ENCODE results near the gene ADCY1.

ADCY1 gene

GRCh38 chr7:45626441-45627430 is 52.6 kb downstream of the ADCY1 start:
- DNase-seq (ENCODE audit: low read depth, low spot score) = no peak
- H3K4me3 ChIP-seq (ENCODE audit: insufficient read length, low read depth) = no peak overlapping the region
- 0 out of 2 replicates have a peak, but pooled peaks cover 6% of the 10 kb centered on the region for H3K9me3 ChIP-seq (ENCODE audit: insufficient read depth, low read length)
- no peaks in the 10 kb centered on the region for H3K36me3 ChIP-seq (ENCODE audit: insufficient read depth, insufficient read length, low read length)
- H3K9ac ChIP-seq (ENCODE audit: insufficient read length, low read depth) = no peak overlapping the region
- no peaks in the 10 kb centered on the region for H3K4me1 ChIP-seq (ENCODE audit: insufficient read depth, insufficient read length)
- H3K27me3 ChIP-seq (ENCODE audit: insufficient read depth, insufficient read length) = no peaks in the 10 kb centered on the region
- no peak for TF ChIP-seq YY1 (IDR thresholded peaks at IDR 0.05; ENCODE audit: insufficient read depth, insufficient read length)

- H3K27me3 ChIP-seq (ENCODE audit: insufficient read depth, insufficient read length) = no peaks in the 10 kb centered on the region
- no peak for DNase-seq (ENCODE audit: low read depth, low spot score)
- no peak overlapping the region for H3K4me3 ChIP-seq (ENCODE audit: insufficient read length, low read depth)
- no peaks in the 10 kb centered on the region for H3K4me1 ChIP-seq (ENCODE audit: insufficient read depth, insufficient read length)
- no peak overlapping the region for H3K9ac ChIP-seq (ENCODE audit: insufficient read length, low read depth)
- no peaks in the 10 kb centered on the region for H3K36me3 ChIP-seq (ENCODE audit: insufficient read depth, insufficient read length, low read length)
- TF ChIP-seq SUZ12 (IDR thresholded peaks at IDR 0.05; ENCODE audit: extremely low read depth, insufficient read depth, insufficient read length) = no peak
- 0 out of 2 replicates have a peak, but pooled peaks cover 6% of the 10 kb centered on the region for H3K9me3 ChIP-seq (ENCODE audit: insufficient read depth, low read length)
Observed at GRCh38 chr7:45627691-45628456, 53.7 kb downstream of the ADCY1 start.

- no peak overlapping the region for H3K4me3 ChIP-seq (ENCODE audit: insufficient read length, low read depth)
- H3K9ac ChIP-seq (ENCODE audit: insufficient read length, low read depth) = no peak overlapping the region
- H3K36me3 ChIP-seq (ENCODE audit: insufficient read depth, insufficient read length, low read length) = no peaks in the 10 kb centered on the region
- no peaks in the 10 kb centered on the region for H3K27me3 ChIP-seq (ENCODE audit: insufficient read depth, insufficient read length)
- H3K4me1 ChIP-seq (ENCODE audit: insufficient read depth, insufficient read length) = no peaks in the 10 kb centered on the region
- TF ChIP-seq SUZ12 (IDR thresholded peaks at IDR 0.05; ENCODE audit: extremely low read depth, insufficient read depth, insufficient read length) (no peak), YY1 (IDR thresholded peaks at IDR 0.05; ENCODE audit: insufficient read depth, insufficient read length) (no peak), ZNF274 (IDR thresholded peaks at IDR 0.05; ENCODE audit: low read depth, low read length) (no peak)
- H3K9me3 ChIP-seq (ENCODE audit: insufficient read depth, low read length) = 0 out of 2 replicates have a peak, but pooled peaks cover 6% of the 10 kb centered on the region
- DNase-seq (ENCODE audit: low read depth, low spot score) = no peak
Observed at GRCh38 chr7:45631569-45631968, 57.4 kb downstream of the ADCY1 start.

- no peak for DNase-seq (ENCODE audit: low read depth, low spot score)
- Histone ChIP-seq H3K9ac (ENCODE audit: insufficient read length, low read depth) (no peak overlapping the region), H3K9me3 (ENCODE audit: insufficient read depth, low read length) (no peaks in the 10 kb centered on the region), H3K4me1 (ENCODE audit: insufficient read depth, insufficient read length) (no peaks in the 10 kb centered on the region), H3K36me3 (ENCODE audit: insufficient read depth, insufficient read length, low read length) (no peaks in the 10 kb centered on the region), H3K4me3 (ENCODE audit: insufficient read length, low read depth) (no peak overlapping the region), H3K27me3 (ENCODE audit: insufficient read depth, insufficient read length) (no peaks in the 10 kb centered on the region)
- TF ChIP-seq YY1 (IDR thresholded peaks at IDR 0.05; ENCODE audit: insufficient read depth, insufficient read length) = no peak
Observed at GRCh38 chr7:45636733-45637132, 62.6 kb downstream of the ADCY1 start.

- H3K27me3 ChIP-seq (ENCODE audit: insufficient read depth, insufficient read length) = no peaks in the 10 kb centered on the region
- no peak overlapping the region for H3K9ac ChIP-seq (ENCODE audit: insufficient read length, low read depth)
- no peak overlapping the region for H3K4me3 ChIP-seq (ENCODE audit: insufficient read length, low read depth)
- H3K9me3 ChIP-seq (ENCODE audit: insufficient read depth, low read length) = no peaks in the 10 kb centered on the region
- no peaks in the 10 kb centered on the region for H3K4me1 ChIP-seq (ENCODE audit: insufficient read depth, insufficient read length)
- H3K36me3 ChIP-seq (ENCODE audit: insufficient read depth, insufficient read length, low read length) = no peaks in the 10 kb centered on the region
- TF ChIP-seq YY1 (IDR thresholded peaks at IDR 0.05; ENCODE audit: insufficient read depth, insufficient read length) = no peak
- no peak for TF ChIP-seq SUZ12 (IDR thresholded peaks at IDR 0.05; ENCODE audit: extremely low read depth, insufficient read depth, insufficient read length)
- no peak for TF ChIP-seq ZNF274 (IDR thresholded peaks at IDR 0.05; ENCODE audit: low read depth, low read length)
- DNase-seq (ENCODE audit: low read depth, low spot score) = no peak
Observed at GRCh38 chr7:45638916-45639315, 64.7 kb downstream of the ADCY1 start.

GRCh38 chr7:45642044-45642443 is 67.9 kb downstream of the ADCY1 start:
- H3K4me1 ChIP-seq (ENCODE audit: insufficient read depth, insufficient read length) = no peaks in the 10 kb centered on the region
- H3K4me3 ChIP-seq (ENCODE audit: insufficient read length, low read depth) = no peak overlapping the region
- TF ChIP-seq SUZ12 (IDR thresholded peaks at IDR 0.05; ENCODE audit: extremely low read depth, insufficient read depth, insufficient read length) = no peak
- no peak for TF ChIP-seq YY1 (IDR thresholded peaks at IDR 0.05; ENCODE audit: insufficient read depth, insufficient read length)
- no peak for TF ChIP-seq ZNF274 (IDR thresholded peaks at IDR 0.05; ENCODE audit: low read depth, low read length)
- H3K9me3 ChIP-seq (ENCODE audit: insufficient read depth, low read length) = no peaks in the 10 kb centered on the region
- no peak for DNase-seq (ENCODE audit: low read depth, low spot score)
- no peaks in the 10 kb centered on the region for H3K27me3 ChIP-seq (ENCODE audit: insufficient read depth, insufficient read length)
- no peaks in the 10 kb centered on the region for H3K36me3 ChIP-seq (ENCODE audit: insufficient read depth, insufficient read length, low read length)
- H3K9ac ChIP-seq (ENCODE audit: insufficient read length, low read depth) = no peak overlapping the region

- TF ChIP-seq SUZ12 (IDR thresholded peaks at IDR 0.05; ENCODE audit: extremely low read depth, insufficient read depth, insufficient read length) (no peak), YY1 (IDR thresholded peaks at IDR 0.05; ENCODE audit: insufficient read depth, insufficient read length) (no peak), ZNF274 (IDR thresholded peaks at IDR 0.05; ENCODE audit: low read depth, low read length) (no peak)
- Histone ChIP-seq H3K4me3 (ENCODE audit: insufficient read length, low read depth) (no peak overlapping the region), H3K36me3 (ENCODE audit: insufficient read depth, insufficient read length, low read length) (no peaks in the 10 kb centered on the region), H3K9ac (ENCODE audit: insufficient read length, low read depth) (no peak overlapping the region), H3K9me3 (ENCODE audit: insufficient read depth, low read length) (no peaks in the 10 kb centered on the region), H3K4me1 (ENCODE audit: insufficient read depth, insufficient read length) (no peaks in the 10 kb centered on the region), H3K27me3 (ENCODE audit: insufficient read depth, insufficient read length) (no peaks in the 10 kb centered on the region)
- DNase-seq (ENCODE audit: low read depth, low spot score) = no peak
Observed at GRCh38 chr7:45643630-45644029, 69.5 kb downstream of the ADCY1 start.

All from NT2/D1 (cell line).